GM12801 (cell line): ENCODE results near the gene CHRM4.

Experiments
- TF ChIP-seq, protein P1 (sequence below): IDR thresholded peaks from one replicate; pipeline ENCODE4 v1.5.1; 2011; ENCODE audit warnings: control low read depth; ENCODE audit not compliant: insufficient read length; ENCODE audit errors: extremely low read depth

The CHRM4 gene

GRCh38 chr11:46391578-46392420 lies at the start of gene CHRM4:
Gene CHRM4 (minus strand): TSS chr11:46391776. CDS start chr11:46386557, 5,219 bp downstream.
- TF ChIP-seq, protein P1, sequence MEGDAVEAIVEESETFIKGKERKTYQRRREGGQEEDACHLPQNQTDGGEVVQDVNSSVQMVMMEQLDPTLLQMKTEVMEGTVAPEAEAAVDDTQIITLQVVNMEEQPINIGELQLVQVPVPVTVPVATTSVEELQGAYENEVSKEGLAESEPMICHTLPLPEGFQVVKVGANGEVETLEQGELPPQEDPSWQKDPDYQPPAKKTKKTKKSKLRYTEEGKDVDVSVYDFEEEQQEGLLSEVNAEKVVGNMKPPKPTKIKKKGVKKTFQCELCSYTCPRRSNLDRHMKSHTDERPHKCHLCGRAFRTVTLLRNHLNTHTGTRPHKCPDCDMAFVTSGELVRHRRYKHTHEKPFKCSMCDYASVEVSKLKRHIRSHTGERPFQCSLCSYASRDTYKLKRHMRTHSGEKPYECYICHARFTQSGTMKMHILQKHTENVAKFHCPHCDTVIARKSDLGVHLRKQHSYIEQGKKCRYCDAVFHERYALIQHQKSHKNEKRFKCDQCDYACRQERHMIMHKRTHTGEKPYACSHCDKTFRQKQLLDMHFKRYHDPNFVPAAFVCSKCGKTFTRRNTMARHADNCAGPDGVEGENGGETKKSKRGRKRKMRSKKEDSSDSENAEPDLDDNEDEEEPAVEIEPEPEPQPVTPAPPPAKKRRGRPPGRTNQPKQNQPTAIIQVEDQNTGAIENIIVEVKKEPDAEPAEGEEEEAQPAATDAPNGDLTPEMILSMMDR, result no peak

DNA sequence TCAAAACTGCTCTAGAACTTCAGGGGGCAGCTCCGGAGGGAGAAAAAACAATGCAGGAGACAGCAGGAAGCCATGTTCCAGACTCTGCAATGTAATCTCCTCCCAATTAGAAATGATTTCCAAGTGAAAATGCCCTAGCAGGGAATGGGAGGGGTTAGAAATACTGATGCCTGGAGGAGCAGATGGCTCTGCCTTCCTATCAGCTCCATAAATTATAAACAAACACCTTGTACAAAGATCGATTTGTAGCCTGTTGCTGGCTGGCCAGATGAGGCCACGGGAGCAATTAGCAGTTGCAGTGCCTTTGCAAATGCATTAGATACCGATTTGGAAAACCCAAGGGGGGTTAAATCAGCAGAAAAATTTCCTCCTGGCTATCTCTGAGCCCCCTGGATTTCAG lies 46.6 kb upstream of the CHRM4 start:
- TF ChIP-seq, protein P1, result no peak

DNA sequence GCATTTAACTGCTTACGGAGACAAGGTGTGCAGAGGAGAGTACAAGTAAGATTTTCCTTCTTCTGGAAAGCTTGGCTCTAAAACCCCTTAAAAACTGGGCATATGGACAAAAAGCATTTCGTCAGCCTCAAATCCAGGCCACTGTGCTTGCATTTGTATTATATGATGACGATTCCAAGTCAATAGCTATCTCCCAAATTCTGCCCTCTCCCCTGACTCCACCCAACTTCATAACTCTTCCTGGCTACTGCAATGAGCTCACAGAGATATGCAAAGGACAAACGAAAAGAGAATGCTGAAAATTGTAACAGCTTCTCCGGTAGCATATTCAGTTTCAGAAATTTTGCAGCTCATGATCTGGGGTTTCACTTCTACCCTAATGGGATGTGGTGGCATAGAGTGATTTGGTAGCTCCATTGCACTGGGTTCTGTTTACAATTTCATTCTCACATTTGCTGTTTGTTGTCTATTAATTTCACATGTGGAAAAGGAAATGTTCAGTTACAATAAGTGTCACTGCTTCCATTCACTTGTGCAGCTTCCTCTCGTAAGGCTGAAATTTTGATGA lies 45.6 kb upstream of the CHRM4 start:
- TF ChIP-seq, protein P1, result no peak

DNA sequence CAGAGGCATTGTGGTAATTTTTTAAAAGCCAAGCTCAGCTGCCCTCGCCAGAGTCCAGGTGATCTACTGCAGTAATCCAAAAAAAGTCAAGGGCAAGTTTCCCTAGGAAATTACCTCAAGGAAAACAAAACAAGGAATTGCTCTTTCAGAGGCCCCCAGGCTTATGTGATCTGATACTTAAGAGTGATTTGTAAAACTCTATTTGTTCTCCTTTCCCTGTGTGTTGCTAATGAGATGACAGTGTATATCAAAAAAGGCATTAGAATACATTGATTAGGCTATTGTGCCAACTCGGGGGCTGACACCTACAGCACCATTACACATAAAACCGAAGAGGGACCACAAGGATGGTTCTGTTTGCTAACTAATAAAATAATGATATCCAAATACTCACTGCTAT lies 44.5 kb upstream of the CHRM4 start:
- TF ChIP-seq, protein P1, result no peak

DNA sequence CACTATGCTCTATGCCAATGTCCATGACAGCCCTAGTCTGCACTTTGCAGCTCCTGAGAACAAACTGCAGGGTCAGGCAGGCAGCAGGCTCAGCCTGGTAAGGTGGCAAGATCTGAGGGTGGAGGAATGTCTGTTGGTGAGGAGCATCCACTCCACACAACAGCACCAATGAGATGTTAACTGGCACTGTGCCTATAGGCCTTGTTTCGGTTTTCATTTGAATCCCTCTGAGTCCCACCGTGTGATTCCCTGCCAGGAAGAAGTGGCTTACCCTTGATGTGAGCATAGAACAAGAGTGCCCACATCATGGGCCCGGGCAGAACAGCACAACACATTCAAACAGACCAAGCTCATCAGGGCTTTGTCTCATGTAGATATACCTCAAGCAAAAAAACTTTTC lies 44.1 kb upstream of the CHRM4 start:
- TF ChIP-seq, protein P1, result no peak

- TF ChIP-seq, protein P1, result no peak
Observed at GRCh38 chr11:46431211-46431610, 39.6 kb upstream of the CHRM4 start.

- TF ChIP-seq, protein P1, result no peak
Observed at GRCh38 chr11:46429717-46430116, 38.1 kb upstream of the CHRM4 start.
